Astrocyte of the hippocampus (primary cell): ENCODE results near the gene CNNM4.
"Not testable (repeated sequence)": the region's sequence is repeated elsewhere in the genome, so short reads cannot be mapped to it uniquely, and the experiment has no call there.

ENCODE experiments used
- DNase-seq: peaks from one replicate; pipeline ENCODE4 v3.0.0; 2011; ENCODE audit warnings: low read depth, low spot score

Gene CNNM4

DNA sequence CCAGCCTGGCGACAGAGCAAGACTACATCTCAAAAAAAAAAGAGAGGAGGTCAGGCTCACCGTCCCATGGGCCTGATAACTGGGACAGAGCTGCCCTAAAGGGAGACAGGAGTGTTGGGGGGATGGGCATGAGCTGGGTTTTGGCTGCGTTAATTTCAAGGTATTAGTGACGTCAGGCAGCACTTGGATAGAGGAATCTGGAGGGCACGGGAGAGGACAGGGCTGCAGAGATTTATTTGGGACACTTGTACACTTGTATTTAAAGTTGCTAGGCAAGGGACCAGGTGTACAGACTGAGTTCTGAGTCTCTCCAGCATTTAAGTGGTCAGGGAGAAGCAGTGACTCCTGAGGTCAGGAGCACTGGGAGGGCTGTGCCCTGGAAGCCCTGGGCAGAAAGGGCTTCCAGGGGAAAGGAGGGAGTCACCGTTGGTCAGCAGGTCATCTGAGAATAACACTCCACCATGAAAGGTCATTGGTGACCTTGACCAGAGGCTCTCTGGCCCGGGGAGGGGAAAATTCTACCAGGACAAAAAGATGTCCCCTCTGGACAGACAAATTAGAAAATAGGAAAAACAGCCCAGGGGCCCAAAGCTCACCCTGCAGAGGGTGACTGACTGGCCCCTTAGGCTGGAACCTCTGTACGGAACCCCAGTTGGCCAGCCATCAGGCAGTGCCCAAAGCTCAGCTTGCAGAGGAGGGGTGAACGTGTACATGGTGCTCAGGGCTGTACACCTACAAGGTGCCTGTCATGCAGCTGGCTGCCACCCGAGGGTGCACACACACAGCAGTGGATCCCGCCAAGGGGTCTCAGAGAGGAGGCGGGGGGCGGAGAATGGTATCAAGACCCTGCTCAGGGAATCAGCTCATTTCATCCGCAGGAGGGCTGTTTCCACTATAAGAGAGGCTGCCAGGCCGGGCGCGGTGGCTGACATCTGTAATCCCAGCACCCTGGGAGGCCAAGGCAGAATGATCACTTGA lies 32.4 kb downstream of the CNNM4 start:
- DNase-seq, result no peak

DNA sequence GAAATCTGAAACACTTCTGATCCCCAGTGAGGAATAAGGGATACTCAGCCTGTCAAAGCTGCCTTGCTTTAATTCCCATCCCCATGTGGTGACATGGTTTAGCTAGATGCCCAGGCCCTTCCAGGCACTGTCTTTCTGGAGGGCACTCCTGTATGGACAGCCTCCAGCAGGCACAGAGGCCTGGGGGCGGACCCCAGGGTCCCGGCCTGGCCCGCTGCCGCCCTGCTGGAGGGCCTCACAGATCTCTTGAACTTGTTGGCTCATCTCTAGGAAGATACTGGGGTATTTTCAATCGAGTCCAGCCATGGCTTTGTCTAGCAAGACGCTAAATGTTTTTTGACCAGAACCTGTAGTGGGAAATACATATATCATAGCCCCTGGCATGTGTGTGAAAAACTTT lies 34.4 kb downstream of the CNNM4 start:
- DNase-seq, result no peak

DNA sequence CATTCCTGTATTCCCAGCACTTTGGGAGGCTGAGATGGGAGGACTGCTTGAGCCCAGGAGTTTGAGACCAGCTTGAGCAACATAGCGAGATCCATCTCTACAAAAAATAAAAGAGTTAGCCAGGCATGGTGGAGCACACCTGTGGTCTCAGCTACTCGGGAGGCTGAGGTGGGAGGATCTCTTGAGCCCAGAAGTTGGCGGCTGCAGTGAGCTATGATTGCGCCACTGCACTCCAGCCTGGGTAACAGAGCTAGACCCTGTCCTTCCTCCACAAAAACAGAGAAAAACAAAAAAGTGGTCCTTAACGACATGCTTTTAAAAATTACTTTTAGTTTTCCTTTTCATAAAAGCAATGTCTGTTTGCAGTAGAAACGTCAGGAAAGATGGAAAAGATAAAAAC lies 35.8 kb downstream of the CNNM4 start:
- not testable (repeated sequence) for DNase-seq

DNA sequence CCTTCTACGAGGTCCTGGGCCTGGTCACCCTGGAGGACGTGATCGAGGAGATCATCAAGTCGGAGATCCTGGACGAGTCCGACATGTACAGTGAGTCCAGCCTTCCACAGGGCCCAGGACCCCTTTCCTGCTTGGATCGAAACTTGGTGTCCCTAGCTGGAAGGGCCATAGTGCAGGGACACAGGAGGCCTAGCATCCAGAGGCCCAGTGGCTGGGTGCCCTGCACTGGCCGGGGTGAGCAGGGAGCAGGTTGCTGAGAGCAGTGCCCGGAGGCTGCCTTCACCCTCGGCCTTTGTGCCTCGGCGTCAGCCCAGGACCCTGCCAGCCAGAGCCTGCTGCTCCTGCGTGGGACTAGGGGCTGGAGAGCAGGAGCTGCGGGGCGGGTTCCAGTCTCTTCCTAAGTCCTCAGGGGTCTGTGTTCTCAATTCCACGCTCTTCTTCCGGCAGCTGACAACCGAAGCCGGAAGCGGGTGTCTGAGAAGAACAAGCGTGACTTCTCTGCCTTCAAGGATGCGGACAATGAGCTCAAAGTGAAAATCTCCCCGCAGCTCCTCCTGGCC lies 36.4 kb downstream of the CNNM4 start:
- no peak for DNase-seq

DNA sequence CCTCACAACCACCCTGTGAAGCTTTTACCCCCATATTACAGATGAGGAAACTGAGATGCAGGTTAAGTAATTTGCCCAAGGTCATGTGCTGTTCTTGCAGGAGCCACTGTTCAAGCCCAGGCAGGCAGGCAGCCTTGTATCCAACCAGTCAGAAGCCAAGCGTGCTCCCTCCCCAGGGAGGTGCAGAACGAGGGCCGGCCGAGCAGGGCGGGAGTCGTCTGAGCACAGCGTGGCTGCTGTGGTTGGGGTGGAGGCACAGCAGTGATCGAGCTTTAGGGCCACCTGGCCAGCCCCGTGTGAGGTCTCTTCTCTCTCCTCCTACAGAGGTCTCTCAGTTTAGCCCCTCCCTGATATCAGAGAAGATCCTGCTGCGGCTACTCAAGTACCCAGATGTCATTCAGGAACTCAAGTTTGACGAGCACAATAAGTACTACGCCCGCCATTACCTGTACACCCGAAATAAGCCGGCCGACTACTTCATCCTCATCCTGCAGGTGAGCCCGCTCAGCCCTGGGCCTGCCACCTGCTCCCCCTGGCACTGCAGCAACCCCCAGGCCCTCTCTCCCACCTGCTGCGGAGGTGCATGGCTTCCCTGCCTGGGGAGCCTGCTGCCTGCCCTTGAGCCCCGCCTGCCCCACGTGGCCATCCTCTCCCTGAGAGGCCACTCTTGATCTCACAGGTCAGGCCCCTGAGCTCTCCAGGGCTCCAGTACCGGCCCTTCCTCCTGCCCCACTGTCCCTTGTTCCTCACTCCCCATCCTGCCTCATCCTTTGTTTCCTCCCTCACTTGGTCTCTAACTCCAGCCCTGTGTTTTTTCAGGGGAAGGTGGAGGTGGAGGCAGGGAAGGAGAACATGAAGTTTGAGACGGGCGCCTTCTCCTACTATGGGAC lies 38.3 kb downstream of the CNNM4 start:
- DNase-seq, result no peak

DNA sequence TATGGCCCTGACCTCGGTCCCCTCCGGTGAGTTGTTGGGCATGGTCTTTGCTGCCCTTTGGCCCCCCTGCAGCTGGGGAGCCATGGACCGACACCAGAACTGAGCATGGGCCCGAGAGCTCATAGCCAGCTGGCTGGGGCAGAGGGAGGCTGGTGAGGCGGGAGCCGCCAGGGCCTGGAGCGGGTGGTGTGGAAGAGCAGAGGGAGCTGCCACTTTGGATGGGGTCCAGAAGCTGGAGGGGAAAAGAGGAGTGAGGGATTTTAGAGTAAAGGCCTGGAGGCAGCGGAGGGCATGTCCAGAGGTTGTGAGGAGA lies 38.9 kb downstream of the CNNM4 start:
- DNase-seq, result no peak

DNA sequence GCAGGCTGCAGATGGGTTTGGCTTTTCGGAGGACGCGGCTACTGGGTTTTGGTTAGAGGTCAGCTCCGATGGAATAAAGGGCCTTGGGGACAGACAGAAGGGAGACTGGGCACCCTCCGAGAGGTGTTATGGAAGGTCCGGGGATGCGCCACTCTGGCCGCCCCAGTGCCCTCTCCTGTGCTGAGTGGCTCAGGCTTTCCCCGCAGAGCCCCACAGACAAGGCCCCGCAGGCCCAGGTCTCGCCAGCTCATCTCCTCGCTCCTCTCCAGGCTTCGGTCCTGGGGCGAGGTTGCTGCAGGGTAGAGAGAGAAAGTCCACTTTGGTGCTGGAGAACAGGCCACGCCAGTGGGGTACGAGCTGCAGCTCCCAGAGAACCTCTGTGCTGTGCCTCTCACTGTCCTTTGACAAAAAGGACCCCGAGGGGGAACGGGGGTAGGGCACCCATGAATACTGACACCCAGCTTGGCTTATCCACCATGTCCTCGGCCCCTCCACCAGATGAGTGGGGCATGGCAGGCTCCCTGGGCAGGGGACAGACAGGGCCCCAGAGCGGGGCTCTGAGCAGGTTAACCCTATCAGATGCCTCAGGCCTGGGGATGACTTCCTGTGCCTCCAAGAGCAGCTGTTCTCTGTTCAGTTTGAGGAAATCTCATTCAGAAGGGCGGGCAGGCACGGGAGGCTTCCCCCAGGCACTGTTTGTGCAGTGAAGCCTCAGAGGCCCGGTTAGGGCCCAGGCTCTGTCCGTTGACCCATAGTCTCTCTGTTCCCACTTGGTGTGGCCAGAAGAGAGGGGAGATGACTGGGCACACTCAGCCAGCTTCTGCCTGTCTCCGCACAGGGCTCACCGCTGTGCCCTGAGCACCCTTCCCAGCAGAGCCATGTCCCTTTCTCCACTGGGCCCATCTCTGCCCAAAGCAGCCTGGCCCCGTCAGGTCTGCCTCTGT lies 39.6 kb downstream of the CNNM4 start:
- DNase-seq, result no peak

DNA sequence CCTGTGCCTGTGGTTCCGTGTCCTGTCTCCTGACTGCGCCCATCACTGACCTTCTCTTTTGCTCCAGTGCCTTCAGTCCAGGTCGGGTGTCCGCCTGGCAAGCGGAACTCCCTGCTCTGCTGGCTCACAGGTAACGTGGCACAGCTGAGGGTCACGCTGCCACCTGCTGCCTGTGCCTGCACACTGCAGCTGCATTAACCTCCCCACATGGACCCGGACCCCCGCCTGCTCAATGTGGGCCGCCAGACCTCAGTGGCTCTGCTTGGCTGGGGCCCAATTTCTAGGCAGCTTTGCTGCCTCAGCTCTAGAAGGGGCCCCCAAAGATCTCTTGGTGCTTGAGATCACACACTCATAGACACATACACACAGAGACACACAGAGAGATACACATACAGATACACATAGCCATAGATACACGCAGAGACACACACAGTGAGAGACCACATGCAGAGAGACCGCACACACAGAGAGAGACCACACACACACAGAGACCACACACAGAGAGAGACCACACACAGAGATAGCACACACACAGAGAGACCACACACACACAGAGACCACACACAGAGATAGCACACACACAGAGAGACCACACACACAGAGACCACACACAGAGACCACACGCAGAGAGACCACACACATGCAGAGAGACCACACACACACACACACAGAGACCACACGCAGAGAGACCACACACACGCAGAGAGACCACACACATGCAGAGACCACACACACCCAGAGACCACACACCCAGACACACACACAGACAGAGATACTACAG lies 40.5 kb downstream of the CNNM4 start:
- peak; percentile 83 for DNase-seq

DNA sequence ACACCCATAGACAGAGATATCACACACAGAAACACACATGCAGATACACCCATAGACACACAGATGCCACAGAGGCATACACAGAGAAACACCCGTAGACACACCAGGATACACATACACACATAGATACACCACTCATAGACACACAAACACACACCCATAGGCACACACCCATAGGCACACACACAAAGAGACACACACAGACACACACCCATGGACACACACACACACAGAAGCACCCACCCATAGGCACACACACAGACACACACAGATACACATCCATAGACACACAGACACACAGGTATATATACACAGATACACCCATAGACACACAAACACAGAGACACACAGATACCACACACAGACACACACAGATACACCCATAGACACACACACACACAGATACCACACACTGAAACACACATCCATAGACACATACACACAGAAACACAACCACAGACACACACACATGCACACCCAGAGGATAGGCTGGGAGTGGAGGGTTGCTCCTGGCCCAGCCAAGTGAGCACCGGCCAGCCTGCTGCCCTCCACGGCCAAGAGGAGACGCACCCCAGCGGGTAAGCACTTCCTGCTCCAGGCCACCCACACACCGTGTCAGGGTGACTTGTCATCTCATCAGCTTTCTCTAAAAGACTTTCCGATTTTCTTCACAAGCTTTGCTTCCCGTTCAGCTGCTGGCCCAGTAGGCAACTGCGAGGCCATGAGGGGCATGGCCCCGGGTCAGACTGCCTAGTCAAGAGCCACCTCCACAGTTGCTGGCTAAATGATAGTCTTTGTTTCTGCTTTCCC lies 41.3 kb downstream of the CNNM4 start:
- no peak for DNase-seq

DNA sequence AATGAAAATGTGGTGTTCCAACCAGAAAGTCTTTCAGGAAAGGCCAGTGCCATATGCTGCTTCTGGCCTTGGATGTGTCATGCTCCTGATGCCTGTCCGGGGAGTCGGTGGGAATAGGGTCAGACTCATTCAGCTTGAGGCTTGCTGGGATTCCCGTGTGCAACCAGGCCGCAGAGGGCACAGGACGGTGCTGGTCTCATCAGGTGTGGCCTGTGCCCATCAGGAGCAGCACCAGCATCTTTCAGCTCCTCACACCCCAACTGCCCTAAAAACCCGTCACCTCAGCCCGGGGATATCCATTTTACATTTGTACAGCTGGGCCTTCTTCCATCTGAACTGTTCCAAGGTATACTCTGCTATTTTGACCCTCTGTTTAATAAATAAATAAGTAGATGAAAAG lies 42.0 kb downstream of the CNNM4 start:
- DNase-seq, result no peak

DNA sequence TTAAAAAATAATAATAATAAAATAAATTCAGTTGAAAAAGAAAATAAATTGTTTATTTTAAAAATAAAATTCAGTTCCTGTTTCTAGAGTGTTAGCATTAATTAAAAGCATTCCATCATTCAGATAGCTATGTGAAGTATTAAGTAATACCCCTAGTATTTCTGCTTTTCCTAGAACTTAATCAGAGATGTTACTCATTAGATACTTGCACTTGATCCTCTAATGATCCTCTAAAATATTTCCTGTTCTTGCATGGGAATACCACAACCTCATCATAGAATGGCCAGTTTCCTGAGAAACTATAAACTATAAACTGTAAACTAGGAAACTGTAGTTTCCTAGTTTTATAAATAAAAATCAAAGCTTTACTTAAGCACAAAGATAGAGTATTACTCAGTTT lies 44.3 kb downstream of the CNNM4 start:
- no peak for DNase-seq

DNA sequence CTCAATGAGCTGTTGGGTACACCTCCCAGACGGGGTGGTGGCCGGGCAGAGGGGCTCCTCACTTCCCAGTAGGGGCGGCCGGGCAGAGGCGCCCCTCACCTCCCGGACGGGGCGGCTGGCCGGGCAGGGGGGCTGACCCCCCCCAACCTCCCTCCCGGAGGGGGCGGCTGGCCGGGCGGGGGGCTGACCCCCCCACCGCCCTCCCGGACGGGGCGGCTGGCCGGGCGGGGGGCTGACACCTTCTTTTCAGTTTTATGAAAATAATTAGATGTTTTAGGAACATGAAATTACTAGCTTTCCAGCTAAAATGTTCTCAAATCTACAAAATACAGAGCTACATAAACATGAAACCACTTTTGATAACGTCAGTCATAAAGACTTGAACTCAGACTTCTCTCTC lies 45.2 kb downstream of the CNNM4 start:
- DNase-seq, result not testable (repeated sequence)

DNA sequence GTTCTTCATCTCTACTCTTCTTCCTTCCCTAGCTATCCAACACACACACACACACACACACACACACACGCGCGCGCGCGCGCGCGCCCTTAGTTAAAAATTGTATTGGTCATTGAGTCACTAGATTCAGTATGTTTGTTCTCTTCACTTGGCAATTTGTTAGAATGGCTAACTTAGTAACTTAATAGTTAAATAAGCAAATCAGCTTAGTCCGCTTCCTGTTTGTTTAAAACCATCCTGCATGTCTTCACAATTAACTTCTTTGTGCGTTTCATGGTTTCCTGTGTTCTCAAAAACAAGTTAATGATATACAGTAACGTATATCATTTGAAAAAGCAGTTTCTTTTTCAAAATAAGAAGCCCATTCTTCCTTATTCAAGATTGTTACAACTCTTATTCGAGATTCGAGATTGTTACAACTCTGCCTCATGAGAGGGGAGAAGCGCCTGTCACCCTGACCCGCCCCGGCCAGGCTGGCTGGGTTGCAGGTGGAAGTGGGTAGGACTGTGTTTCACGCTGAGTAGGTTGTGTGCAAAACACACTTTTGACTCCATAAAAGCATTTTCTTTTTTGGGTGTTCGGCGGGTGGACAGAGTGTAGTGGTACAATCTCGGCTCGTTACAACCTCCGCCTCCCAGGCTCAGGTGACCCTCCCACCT lies 45.9 kb downstream of the CNNM4 start:
- no peak for DNase-seq

DNA sequence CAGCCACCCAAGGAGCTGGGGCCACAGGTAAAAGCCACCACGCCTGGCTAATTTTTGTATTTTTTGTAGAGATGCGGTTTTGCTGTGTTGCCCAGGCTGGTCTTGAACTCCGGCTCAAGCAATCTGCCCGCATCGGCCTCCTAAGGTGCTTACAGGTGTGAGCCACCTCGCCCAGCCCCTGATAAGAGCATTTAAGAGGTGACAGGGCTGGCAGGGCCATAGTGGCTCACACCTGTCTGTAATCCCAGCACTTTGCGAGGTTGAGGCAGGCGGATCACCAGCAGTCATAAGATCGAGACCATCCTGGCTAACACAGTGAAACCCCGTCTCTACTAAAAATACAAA lies 46.4 kb downstream of the CNNM4 start:
- no peak for DNase-seq

DNA sequence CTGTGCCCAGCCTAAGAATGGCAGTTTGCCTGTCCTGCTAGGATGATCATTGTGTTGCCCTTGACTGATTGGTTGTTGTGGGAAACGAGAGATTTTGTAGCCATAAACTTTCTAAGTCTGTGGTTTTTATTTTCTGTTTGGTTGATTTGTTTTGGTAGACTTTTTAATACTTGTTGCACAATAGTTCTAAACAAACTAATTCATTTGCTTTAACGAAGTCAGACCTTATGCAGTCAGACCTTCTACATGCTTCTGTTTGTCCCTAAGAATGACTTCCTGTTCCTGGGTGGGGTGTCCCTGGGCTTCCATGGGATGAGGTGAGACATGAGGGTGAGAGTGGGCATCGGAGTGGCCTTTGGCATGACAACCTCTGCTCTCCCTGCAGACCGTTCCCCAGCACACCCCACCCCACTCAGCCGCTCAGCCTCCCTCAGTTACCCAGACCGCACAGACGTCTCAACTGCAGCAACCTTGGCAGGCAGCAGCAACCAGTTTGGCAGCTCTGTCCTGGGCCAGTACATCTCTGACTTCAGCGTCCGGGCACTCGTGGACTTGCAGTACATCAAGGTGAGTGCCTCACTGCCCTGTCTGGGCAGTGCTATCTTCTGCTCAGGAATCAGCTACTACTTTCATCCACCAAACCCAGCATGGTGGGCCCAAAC lies 47.6 kb downstream of the CNNM4 start:
- no peak for DNase-seq

DNA sequence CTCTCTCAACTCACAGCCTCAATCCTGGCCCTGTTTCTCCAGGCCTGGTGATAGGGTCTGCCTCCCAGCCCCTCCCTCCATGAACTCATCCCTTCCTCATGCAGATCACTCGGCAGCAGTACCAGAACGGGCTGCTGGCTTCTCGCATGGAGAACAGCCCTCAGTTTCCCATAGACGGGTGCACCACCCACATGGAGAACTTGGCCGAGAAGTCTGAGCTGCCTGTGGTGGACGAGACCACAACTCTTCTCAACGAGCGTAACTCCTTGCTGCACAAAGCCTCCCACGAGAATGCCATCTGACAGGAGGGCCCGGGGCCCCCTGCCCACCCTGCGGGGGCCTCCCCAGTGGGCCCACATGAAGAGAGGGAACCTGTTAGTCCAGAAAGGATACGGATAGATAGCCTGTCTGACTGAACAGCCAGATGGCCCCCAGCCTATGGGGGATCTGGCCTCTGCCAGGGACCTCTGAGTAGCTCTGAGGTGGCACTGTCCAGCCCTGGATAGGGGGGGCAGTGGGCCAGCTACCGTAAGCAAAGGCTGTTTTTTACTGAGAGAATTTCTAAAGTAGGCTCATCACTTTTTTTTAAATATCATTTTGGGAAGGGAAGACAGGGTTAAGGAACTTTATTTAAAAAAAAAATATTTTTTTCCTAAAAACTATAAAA lies 48.6 kb downstream of the CNNM4 start:
- DNase-seq, result no peak

DNA sequence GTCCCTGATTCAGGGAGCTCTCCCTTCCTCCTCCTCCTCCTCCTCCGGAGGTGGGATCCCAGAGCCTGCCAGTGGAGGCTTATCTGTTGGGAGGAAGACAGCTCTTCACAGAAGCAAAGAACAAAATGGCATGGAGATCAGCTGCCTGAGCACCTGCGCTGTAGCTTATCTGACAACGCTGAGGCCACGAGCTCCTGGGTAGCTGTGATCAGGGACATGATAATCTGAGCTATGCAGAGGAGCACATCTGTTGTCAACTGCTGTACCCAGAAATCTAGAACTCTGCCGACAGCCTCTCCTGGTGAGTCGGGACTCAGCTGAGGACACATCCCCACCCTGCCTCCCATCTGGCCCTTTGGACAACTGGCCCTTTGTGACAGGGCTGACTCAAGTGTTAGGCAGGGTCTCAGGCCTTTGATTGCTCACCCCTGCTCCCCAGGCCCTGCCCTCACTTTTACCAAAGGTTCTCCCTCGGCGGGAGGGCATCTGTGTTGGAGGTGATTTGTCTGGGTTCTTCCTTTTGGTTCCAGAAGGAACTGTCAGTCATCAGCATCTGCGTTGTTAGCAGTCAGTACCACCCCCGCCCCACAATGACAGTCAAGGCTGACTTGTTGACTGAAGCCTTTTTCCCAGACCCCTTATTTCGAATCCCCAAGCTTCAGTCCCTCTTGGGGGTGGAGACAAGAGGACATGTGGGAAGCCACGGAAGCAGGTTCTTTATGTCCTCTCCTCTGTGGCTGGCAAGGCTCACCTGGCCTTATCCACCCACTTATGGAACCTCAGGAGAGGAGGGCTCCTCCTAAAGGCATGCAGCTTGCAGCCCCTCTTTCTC lies 49.5 kb downstream of the CNNM4 start:
- no peak for DNase-seq
